ENCODE data around the gene ANO7. TPM values are rescaled to one million over a fixed set of nuclear protein-coding genes. Genes with fewer than 3 reads are reported as not detected.

ANO7 gene
- total and polyA plus RNA-seq, 8 donors = 1.3 to 2.8 (median 2.1) TPM

- TF ChIP-seq, protein P1, sequence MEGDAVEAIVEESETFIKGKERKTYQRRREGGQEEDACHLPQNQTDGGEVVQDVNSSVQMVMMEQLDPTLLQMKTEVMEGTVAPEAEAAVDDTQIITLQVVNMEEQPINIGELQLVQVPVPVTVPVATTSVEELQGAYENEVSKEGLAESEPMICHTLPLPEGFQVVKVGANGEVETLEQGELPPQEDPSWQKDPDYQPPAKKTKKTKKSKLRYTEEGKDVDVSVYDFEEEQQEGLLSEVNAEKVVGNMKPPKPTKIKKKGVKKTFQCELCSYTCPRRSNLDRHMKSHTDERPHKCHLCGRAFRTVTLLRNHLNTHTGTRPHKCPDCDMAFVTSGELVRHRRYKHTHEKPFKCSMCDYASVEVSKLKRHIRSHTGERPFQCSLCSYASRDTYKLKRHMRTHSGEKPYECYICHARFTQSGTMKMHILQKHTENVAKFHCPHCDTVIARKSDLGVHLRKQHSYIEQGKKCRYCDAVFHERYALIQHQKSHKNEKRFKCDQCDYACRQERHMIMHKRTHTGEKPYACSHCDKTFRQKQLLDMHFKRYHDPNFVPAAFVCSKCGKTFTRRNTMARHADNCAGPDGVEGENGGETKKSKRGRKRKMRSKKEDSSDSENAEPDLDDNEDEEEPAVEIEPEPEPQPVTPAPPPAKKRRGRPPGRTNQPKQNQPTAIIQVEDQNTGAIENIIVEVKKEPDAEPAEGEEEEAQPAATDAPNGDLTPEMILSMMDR (IDR thresholded peaks at IDR 0.05) = no peak
- no peak for ATAC-seq
- H3K27ac ChIP-seq = no peak overlapping the region
- H3K27me3 ChIP-seq = no peaks in the 10 kb centered on the region
- H3K36me3 ChIP-seq = peaks cover 10 to 100% of the 10 kb centered on the region in 2 donors
- H3K4me1 ChIP-seq = no peaks in the 10 kb centered on the region
- intact Hi-C loops (cut with DNase I) = no loop called here
- H3K4me3 ChIP-seq = no peak overlapping the region
- no peak for DNase-seq
- H3K9me3 ChIP-seq = no peaks in the 10 kb centered on the region
These were observed 61.2 kb downstream of the ANO7 start for GRCh38 chr2:241249654-241250053.

- TF ChIP-seq, protein P1 (IDR thresholded peaks at IDR 0.05) = no peak
- no peak for ATAC-seq
- H3K36me3 ChIP-seq = peaks cover 7 to 100% of the 10 kb centered on the region in 2 donors
These were observed 64.5 kb downstream of the ANO7 start for GRCh38 chr2:241252778-241253475.

GRCh38 chr2:241254904-241255351, 66.5 kb downstream of the ANO7 start:
- Histone ChIP-seq H3K9me3 (no peaks in the 10 kb centered on the region), H3K36me3 (peaks cover 7 to 100% of the 10 kb centered on the region in 2 donors), H3K27me3 (no peaks in the 10 kb centered on the region), H3K4me1 (peaks cover 0 to 3% of the 10 kb centered on the region in 2 donors), H3K27ac (no peak overlapping the region), H3K4me3 (no peak overlapping the region)
- ATAC-seq = no peak
- TF ChIP-seq, protein P1 (IDR thresholded peaks at IDR 0.05) = no peak
- intact Hi-C loops (cut with DNase I) = no loop called here
- DNase-seq = no peak

More at GRCh38 chr2:241252778-241253475, 64.5 kb downstream of the ANO7 start:
- DNase-seq = no peak
- intact Hi-C loops (cut with DNase I) = no loop called here
- Histone ChIP-seq H3K4me1 (no peaks in the 10 kb centered on the region), H3K27me3 (no peaks in the 10 kb centered on the region), H3K9me3 (no peaks in the 10 kb centered on the region), H3K27ac (no peak overlapping the region), H3K4me3 (no peak overlapping the region)

DNA sequence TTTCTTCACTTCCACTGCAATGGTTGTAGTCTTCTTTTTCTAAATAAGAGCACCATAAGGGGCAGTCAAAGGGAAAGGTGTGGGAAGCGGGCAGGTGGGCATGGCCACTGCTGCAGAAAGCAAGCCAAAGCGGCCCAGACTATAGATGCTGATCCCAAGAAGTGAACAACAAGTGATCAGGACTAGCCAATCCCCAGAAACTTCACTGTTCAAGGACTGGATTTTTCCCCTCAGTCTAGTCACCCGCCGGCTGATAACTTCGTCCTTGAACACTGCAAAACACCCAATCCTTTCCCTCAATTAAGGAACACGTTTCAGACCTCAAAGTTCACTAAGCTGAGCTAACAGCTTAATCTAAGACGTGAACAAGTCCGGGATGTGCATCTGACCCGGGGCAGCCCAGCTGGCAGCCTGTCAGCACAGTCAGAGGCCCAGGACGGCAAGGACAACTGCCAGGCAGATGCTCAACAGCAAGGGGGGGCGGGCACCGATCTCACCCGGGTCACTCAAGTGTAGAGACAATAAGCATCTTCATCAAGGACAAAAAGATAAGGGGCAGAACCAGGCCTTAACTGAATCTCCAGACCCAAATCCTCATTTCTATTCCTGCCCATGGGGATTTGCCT, 67.2 kb downstream of the ANO7 start:
- Histone ChIP-seq H3K27ac (no peak overlapping the region), H3K27me3 (no peaks in the 10 kb centered on the region), H3K4me3 (no peak overlapping the region), H3K4me1 (peaks cover 0 to 3% of the 10 kb centered on the region in 2 donors), H3K36me3 (peaks cover 7 to 100% of the 10 kb centered on the region in 2 donors), H3K9me3 (no peaks in the 10 kb centered on the region)
- TF ChIP-seq, protein P1 (IDR thresholded peaks at IDR 0.05) = no peak
- intact Hi-C loops (cut with DNase I) = no loop called here
- ATAC-seq (no peak), DNase-seq (no peak)

- Histone ChIP-seq H3K4me1 (peaks cover 0 to 3% of the 10 kb centered on the region in 2 donors), H3K4me3 (no peak overlapping the region), H3K27ac (no peak overlapping the region), H3K27me3 (no peaks in the 10 kb centered on the region), H3K9me3 (no peaks in the 10 kb centered on the region), H3K36me3 (peaks cover 7 to 100% of the 10 kb centered on the region in 2 donors)
- TF ChIP-seq, protein P1 (IDR thresholded peaks at IDR 0.05) = no peak
- no peak for DNase-seq
- intact Hi-C loops (cut with DNase I) = no loop called here
- ATAC-seq = no peak
These were observed 67.7 kb downstream of the ANO7 start for GRCh38 chr2:241256168-241256545.

Data from left lung (tissue), 10 donors.